OCI-LY1 (cell line): Measurements from ENCODE around the gene RASD1.

Experiments used
- CTCF ChIP-seq: fragments of 200-600 bp; sonication (generic), shearing (Covaris generic); IDR thresholded peaks from 2 replicates; pipeline ENCODE4 v1.5.1; 2017; ENCODE audit warnings: mild to moderate bottlenecking, antibody characterized with exemption, low read length, moderate library complexity, mixed read lengths
- EZH2 ChIP-seq: fragments of 200-600 bp; sonication (generic), shearing (Covaris generic); IDR thresholded peaks from 2 replicates; pipeline ENCODE4 v1.8.0; 2017; ENCODE audit warnings: borderline replicate concordance, mixed run types, mild to moderate bottlenecking, antibody characterized with exemption, low read length, moderate library complexity, mixed read lengths

DNA sequence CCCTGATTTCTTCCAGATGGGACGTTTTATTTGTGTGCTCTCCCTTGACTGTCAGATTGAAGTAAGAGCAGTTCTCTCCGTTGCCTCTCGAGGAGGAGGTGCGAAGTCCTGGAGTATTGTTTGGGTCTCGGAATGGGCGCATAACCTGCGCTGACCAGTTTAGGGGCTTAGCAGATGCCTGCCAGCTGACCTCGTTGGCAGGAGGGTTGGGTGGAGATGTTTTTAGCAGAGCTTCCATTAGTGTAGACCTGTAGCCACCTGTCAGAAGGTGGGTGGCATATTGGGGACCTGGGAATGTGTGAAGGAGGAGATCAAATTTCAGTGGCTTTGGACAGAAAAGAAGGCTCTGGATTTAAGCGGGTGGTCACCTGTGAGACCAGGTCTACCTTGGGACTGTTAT lies 3.6 kb downstream of the RASD1 start:
- no peak for TF ChIP-seq CTCF
- TF ChIP-seq EZH2 = no peak
